ENCODE results near the gene MESD.
"Not testable (repeated sequence)": the region's sequence is repeated elsewhere in the genome, so short reads cannot be mapped to it uniquely, and the experiment has no call there.

Gene MESD

GRCh38 chr15:80965454-80965853 is 24.2 kb downstream of the MESD start:
- not testable (repeated sequence) for DNase-seq (ENCODE audit: low read depth)

DNA sequence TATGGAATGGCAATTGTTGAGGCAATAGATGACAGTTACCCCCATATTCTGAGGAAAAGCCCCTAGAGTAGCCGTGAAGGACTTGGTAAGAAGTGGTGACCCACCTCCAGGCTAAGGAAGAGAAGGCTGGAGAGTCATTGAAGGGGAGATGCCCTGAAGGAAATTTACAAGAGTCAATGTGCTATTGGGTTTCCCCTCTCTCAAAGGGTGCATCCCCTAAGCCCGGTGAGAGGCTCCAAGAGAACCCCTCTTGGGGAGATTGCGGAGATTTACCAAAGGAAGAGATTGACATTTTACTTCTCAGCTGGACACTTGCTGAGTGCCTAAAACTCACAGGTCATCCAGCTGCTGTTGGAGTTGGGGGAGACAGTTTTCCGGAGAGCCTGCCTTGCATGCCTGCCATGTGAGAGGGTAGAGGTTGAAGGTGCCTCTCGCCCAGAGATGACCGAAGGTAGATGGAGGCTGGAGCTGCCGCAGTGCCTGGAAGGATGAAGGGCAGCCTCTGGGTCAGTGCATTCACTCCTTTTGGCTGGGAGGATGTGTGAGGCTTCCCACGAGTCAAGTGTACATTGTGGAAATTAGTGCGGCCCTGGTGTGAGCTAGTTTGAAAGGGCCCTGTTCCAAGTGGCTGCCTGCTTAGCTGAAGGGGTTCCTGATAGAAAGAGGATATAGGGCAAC is 30.7 kb downstream of the MESD start:
- no peak for DNase-seq (ENCODE audit: low read depth)

GRCh38 chr15:80957976-80958375 is 31.6 kb downstream of the MESD start:
- DNase-seq (ENCODE audit: low read depth), result no peak

GRCh38 chr15:80957556-80957955 is 32.1 kb downstream of the MESD start:
- DNase-seq (ENCODE audit: low read depth), result no peak

GRCh38 chr15:80955571-80956452 is 33.8 kb downstream of the MESD start:
- DNase-seq (ENCODE audit: low read depth), result peak; percentile 38

DNA sequence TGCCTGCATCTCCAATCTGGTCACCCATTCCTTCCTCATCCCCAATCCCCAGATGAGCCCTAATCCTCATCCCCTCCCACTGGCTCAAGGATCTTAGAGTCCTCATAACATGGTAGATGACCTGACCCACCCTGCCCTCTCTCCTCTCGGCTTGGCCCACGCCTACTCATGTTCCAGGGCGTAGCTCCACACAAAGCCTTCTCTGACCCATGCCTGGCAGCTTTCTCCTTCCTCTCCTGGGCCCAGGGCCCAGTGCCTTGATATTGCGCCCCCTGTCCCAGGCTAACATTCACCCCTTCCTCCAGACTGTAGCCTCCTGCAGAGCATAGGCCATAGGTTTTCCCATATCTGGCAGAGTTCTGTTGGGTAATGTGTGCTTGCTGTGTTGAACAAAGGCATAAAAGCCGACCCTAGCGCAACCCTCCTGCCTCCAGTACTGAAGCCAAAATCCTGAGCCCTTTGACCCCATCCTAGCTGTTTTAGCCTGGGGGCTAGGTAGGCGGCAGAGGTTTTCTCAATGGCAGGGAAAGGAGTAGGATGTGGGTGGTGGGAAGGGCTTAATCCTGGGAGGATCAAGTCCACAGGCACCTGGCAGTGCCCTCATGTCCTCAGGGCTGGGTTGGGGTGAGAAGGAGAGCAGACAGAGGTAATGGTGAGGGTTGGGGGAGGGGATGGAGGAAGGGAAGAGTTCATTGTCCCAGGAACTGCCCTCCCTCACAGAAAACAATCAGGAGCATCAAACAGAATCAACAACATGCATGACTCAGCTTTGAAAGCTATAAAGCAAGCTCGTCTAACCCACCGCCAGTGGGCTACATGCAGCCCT is 35.5 kb downstream of the MESD start:
- DNase-seq (ENCODE audit: low read depth), result no peak

GRCh38 chr15:80953001-80953952 is 36.3 kb downstream of the MESD start:
- no peak for DNase-seq (ENCODE audit: low read depth)

DNA sequence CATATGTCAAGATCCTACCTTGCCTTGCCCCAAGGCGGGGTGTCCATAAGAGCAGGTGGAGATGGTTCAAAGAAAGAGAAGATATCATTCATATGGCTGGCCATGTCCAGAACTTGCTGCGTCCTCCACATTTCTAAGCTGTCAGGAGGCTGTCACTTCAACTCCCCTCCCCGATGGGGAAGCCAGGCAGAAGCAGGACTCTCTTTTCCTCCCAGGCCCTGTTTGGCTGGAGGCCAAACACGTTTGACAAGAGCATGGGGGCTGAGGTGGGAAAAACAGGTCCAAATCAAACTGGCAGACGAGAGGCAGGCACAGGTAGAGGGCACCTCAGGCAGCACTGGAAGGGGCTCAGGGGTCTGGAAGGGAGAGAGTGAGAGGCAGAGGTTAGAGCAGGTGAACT is 37.7 kb downstream of the MESD start:
- no peak for DNase-seq (ENCODE audit: low read depth)

- no peak for DNase-seq (ENCODE audit: low read depth)
These were observed 39.1 kb downstream of the MESD start for GRCh38 chr15:80950291-80951078.

- no peak for DNase-seq (ENCODE audit: low read depth)
These were observed 39.9 kb downstream of the MESD start for GRCh38 chr15:80949756-80950155.

GRCh38 chr15:80948651-80949292 is 40.8 kb downstream of the MESD start:
- no peak for DNase-seq (ENCODE audit: low read depth)

- no peak for DNase-seq (ENCODE audit: low read depth)
These were observed 43.0 kb downstream of the MESD start for GRCh38 chr15:80946576-80946975.

DNA sequence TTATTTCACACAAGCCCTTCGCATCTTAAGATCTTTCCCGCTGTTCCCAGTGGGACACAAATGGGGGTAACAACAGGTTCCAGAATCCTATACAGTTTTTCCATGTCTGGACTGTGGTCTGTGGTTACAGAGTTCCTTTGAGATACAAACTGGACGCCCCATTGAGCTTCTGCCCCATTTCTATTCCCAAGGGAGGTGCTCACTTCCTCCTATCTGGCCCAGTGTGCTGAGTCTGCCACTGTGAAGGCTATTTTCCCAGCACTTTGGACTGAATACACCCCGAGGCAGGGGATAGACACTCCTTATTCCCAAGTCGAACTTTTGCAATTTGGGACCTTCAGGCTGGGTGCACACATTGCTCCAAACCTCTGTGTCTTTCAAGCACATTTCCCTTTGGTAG is 44.0 kb downstream of the MESD start:
- DNase-seq (ENCODE audit: low read depth), result no peak

DNA sequence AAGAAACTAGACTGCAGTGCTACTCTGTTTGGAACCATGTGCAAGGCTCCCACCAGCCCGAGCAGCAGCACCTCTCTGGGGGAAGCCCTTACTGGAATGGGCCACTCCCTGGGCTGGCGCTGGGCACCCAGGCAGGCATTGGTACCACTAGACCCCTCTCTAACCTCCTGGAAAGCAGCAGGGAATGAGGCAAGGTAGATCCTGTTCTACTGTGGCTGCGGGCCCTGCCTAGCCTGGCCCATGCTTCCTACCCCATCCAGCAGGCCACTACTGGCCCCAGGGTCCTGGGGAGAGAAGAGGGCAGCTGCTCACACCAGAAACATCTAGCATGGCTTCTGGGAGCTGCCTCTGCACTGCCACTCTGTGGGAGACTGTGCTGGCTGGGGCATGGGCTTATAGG is 44.8 kb downstream of the MESD start:
- DNase-seq (ENCODE audit: low read depth), result no peak

DNA sequence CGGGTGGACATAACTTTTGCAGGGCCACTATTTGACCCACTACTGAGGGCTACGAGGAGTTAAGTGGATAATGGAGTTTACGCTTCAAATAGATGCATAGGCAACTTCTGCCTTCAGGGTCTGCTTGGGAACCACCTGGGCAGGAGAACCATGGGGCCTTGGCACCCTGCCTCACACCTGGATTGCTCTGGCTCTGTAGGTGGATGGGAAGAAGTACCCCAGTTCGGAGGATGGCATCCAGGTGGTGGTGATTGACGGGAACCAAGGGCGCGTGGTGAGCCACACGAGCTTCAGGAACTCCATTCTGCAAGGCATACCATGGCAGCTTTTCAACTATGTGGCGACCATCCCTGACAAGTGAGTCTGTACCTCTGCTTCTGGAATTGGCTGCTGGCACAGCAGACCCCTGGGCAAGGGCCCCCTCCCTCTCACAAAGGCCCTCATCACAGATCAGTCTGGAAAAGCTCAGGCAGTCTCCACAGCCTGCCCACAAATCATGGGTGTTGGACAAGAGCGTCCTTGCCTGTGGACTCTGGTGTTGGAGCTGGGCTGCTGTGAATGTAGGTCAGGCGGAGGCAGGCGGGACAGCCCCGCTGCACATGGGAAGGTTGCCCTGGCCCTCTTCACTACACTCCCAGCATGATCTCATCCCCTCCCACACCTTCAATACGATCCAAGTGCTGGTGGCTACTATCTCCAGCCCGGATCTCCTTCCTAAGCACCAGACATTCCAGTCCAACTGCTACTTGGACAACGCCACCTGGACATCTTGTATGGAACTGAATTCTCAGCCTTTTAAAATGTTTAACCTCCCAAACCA is 46.7 kb downstream of the MESD start:
- no peak for DNase-seq (ENCODE audit: low read depth)

DNA sequence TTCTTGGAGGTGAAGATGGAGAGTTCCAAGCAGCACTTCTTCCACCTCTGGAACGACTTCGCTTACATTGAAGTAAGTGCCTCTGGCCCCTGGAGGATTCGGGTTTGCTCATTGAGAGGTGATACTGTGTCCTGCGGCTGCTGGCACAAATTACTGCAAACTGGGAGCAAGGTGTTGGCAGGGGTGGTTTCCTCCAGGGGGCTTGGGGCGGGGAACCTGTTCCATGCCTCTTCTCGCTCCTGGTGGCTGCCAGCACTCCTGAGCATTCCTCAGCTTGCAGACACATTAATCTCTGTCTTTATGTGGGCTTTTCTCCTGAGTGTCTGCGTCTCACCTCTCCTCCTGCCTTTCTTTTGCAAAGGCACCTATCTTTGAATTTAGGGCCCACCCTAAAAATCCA is 47.4 kb downstream of the MESD start:
- no peak for DNase-seq (ENCODE audit: low read depth)

- DNase-seq (ENCODE audit: low read depth), result no peak
These were observed 48.8 kb downstream of the MESD start for GRCh38 chr15:80940851-80941250.

- DNase-seq (ENCODE audit: low read depth), result no peak
These were observed 49.3 kb downstream of the MESD start for GRCh38 chr15:80940331-80940730.

DNA sequence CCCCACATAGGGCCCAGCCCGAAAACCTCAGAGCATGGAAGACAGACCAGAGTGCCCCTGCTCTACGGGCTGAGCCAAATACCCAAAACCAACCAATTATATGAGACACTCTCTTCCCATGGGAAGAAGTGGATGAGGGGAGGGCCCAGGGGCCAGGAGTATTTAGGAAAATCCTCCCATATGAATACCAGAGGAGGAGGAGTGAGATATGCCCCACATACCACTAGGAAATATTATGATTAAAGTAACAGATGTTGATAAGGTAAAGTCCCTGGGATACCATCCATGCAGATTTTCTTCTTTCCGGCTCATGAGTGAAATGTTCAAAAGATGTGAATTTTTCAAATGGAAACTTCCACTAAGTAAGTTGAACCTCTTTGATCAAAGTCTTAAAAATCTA is 50.4 kb downstream of the MESD start:
- DNase-seq (ENCODE audit: low read depth), result no peak

Data from activated gamma-delta T cell treated with anti-CD3 and anti-CD28 coated beads, Interleukin-2, amount 50 U/mL, for 16 hours (primary cell).